NCI-H774 (cell line): ENCODE results near the gene CERS3.

Experiments used
- DNase-seq: peaks from one replicate; lab custom pipeline; 2025; lab: John Stamatoyannopoulos, UW

CERS3 gene

DNA sequence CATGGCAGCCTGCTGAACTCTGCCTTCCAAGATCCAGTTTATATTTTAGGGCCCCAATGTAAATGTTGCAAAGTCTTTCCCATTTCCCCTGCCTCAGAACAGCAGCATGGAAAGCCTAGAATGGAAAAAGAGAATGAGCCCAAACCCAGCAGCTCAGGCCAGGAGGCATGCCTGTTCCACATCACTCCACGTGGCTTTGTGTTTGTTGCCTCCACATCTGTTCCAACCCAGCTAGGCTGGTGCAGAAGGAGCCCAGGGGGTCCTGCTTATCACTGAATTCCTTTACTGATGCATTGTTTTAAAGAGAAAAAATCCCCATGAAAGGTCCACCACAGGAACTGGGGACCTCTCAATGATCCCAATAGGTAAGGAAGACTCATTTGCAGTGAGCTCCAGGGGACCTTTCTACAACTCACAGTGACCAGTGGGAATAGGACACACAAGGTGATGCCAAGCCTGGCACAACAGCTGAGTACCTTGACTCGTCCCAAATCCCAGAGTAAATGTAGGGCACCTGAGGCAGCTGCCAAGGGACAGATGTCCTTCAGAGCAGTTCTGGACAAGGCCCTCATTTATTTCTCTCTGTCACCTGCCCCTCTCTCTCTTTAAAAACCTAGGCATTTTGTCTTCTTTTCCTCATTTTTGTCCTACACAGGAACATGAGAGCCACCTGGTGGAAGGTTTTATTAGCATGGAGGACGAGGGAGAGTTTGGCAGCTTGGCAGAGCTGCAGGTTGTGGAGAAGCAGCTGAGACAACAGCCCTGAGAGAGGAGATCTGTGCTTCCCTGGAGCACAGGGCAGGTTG lies 145.2 kb downstream of the CERS3 start:
- peak; percentile 57 for DNase-seq

DNA sequence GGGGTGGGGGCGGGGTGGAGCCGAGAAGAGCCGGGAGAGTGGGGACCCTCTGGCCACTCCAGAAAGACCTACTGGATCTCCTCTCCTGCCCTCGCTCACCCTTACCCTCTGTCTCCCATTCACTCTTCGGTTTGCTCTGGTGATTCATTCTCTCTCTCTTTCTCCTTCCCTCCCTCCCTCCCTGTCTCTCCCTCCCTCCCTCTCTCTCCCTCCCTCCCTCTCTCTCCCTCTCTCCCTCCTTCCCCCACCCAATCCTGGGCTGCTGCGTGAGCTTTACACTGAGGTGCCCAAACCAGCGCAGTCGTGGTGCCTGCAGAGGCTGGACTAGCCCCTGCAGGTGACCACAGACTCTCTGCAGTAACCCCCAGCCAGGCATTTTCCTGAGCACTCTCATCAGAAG lies 154.8 kb downstream of the CERS3 start:
- DNase-seq = no peak

GRCh38 chr15:100373120-100373896 lies 155.4 kb downstream of the CERS3 start:
- no peak for DNase-seq

DNA sequence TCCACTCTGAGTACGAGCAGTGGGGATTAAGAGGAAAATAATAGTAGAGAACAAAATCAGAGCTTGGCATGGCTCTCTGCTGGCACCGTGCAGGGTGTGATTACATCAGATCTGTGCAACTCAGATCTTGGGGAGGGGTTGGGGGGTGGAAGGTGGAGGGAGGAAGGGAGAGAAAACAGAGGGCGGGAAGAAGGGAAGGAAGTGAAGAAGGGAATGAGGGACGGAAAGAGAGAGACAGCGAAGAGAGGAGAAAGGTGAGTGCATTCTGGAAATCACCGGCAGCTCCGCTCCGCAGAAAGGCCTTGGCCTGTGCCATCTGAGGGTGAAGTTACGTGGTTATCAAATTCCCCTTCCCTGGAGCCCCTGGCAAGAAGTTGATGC lies 156.0 kb downstream of the CERS3 start:
- DNase-seq = no peak

DNA sequence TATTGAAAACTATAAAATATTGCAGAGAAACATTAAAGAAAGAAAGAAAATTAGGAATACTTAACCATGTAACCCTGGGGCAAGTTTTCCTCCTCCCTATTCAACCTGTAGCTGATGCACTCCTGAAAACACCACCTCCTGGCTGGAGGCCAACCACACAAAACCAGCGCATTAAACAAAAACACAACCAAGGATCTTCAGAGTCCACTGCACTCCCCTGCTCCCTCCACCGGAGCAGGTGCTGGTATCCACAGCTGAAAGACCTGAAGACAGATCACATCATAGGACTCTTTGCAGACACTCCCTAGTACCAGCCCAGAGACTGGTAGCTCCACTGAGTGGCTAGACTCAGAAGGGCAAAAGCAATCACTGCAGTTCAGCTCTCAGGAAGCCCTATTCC lies 173.4 kb downstream of the CERS3 start:
- DNase-seq = no peak

- no peak for DNase-seq
Observed at GRCh38 chr15:100353449-100353848, 175.3 kb downstream of the CERS3 start.

DNA sequence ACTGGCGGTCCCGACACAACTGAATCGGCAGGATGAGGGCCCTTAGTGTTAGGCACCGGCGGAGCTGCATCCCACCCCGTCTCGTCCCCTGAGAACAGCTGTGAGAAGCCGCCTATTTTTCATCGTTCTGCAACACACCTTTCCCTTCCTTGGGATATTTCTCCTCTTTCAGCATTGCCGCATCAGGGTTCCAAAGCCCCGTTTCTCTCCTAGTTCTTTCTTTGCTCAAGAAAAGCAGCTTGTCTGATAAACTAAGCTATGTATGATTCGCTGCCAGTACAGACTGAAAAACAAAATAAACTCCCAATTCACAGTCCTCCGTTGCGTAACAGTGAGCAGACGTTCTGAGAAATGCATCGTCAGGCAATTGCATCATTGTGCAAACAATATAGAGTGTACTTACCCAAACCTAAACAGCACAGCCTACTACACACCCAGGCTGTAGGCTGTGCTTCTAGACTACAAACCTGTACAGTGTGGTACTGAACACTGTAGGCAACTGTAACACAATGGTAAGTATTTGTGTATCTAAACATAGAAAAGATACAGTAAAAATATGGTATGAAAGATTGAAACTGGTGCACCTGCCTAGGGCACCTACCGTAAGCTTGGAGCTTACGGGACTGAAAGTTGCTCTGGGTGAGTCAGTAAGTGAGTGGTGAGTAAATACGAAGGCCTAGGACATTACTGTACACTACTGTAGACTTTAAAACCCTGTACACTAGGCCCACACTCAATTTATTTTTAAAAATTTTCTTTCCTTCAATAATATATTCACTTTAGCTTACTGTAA lies 178.1 kb downstream of the CERS3 start:
- peak; percentile 67 for DNase-seq
